Activated CD8-positive, alpha-beta memory T cell treated with anti-CD3 and anti-CD28 coated beads, Interleukin-2, amount 50 U/mL, for 4 hours (primary cell): ENCODE results near the gene LCN10.
A peak's percentile ranks its signal among the peaks of the same experiment; 100 is the strongest.
"Not testable (repeated sequence)": the region's sequence is repeated elsewhere in the genome, so short reads cannot be mapped to it uniquely, and the experiment has no call there.

Experiments
- DNase-seq: peaks from one replicate; pipeline ENCODE4 v3.0.0-alpha.2; 2020

The LCN10 gene

GRCh38 chr9:136771907-136772415, 29.2 kb upstream of the LCN10 start:
- DNase-seq: no peak

- DNase-seq: peak; percentile 56
These were observed 27.0 kb upstream of the LCN10 start for GRCh38 chr9:136769710-136770191.

GRCh38 chr9:136766410-136767120, 23.8 kb upstream of the LCN10 start:
- DNase-seq: peak; percentile 19

GRCh38 chr9:136765745-136766409, 23.1 kb upstream of the LCN10 start:
- DNase-seq: not testable (repeated sequence)

DNA sequence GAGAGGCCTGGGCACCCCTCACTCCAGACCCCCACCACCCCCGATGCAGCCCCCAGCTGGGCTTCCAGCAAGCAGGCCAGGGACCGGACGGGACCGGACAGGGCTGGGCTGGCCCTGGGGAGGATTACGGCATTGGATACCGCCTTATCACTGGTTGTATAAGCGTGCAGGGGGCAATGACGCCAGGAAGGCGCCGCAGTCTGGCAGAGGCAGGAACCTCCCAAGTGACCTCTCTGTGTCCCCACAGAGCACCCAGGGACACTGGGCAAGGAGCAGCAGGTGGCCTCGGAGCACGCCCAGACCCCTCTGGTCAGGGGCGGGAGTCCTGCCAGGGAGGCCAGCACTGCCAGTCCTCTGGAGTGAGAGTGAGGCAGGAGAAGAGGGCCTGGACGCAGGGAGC, 22.3 kb upstream of the LCN10 start:
- DNase-seq: no peak

GRCh38 chr9:136764301-136764891, 21.7 kb upstream of the LCN10 start, which contains the start of gene LCN15:
Gene LCN15 (minus strand): TSS chr9:136764518. CDS start chr9:136764488, 30 bp downstream.
- no peak for DNase-seq

DNA sequence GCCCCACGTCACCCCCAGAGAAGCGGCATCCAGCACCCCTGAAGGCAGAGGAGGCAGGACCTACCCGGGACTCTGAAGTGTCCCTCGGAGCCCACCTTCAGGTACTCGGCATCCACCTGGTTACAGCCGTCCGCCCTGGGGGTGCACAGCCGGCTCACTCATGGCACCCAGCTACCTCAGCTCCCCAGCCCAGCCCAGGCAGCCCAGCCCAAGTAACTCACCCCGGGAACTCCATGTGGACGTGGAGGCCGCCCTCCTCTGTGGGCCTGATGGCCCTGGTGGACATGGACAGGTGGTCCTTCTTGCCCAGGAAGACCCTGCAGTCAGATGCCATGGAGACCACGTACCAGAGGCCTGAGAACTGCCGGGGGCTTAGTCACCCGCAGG, 20.9 kb upstream of the LCN10 start:
- DNase-seq: no peak

- DNase-seq: peak; percentile 29
These were observed 20.3 kb upstream of the LCN10 start for GRCh38 chr9:136762915-136763648.

GRCh38 chr9:136762221-136762691, 19.5 kb upstream of the LCN10 start:
- DNase-seq: no peak

DNA sequence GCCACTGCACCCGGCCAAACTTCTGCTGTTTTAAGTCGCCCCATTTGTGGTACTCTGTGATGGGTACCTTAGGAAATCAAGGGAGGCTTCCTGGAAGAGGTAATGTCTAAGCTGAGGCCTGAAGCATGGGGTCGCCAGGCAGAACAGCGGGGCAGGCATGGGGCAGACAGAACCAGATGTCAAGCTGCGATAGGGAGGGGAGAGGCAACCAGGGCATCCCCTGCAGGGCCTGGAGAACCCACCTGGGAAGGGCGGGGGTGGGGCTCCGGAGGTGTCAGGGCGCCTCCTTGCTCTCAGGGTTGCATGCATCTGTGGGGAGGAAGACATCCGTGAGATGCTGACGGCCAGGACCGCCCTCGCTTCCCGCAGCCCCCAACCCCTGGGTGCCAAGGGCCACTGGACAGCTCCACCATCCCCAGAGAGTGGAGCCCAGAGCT, 18.8 kb upstream of the LCN10 start:
- no peak for DNase-seq

DNA sequence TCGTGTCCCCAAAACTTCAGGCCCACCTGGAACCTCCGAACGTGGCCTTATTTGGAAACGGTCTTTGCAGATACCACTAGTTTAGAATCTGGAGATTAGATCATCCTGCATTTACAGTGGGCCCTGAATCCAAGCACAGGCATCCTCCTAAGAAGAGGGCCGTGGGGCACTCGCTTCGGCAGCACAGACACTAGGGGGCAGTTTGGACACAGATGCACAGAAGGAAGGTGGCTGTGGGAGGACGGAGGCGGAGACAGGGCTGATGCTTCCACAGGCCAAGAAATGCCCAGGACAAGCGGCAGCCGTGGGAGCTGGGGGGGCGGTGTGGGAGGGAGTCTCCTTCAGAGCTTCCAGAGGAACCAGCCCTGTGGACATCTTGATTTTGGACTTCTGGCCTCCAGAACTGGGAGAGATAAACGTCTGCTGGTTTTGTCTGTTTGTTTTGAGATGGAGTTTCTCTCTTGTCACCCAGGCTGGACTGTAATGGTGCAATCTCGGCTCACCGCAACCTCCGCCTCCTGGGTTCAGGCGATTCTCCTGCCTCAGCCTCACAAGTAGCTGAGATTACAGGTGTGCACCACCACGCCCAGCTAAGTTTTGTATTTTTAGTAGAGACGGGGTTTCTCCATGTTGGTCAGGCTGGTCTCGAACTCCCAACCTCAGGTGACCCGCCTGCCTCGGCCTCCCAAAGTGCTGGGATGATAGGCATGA, 18.2 kb upstream of the LCN10 start:
- peak; percentile 27 for DNase-seq

- no peak for DNase-seq
These were observed 17.7 kb upstream of the LCN10 start for GRCh38 chr9:136760424-136760823.

GRCh38 chr9:136759436-136760325, 16.9 kb upstream of the LCN10 start:
- DNase-seq: no peak

GRCh38 chr9:136759001-136759400, 16.3 kb upstream of the LCN10 start:
- DNase-seq: no peak

DNA sequence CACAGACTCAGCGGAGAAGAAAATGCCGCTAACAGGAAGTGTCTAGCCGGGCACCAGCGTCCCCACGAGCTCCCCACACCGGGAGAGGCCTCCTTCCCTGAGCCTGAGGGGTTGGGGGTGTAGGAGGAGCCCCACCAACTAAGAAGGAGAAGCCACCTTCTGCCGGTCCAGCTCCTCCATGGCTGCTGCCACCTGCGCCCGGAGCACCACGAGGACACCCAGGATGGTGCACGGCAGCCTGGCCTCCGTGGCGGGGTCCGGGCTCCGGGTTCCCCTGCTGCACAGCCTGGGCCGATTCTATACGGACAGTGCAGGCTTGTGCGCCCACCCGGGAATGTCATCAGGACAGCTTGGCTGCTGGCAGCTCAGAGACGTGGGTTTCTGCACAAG, 15.0 kb upstream of the LCN10 start:
- no peak for DNase-seq

- peak; percentile 14 for DNase-seq
These were observed 14.6 kb upstream of the LCN10 start for GRCh38 chr9:136757328-136757727.

DNA sequence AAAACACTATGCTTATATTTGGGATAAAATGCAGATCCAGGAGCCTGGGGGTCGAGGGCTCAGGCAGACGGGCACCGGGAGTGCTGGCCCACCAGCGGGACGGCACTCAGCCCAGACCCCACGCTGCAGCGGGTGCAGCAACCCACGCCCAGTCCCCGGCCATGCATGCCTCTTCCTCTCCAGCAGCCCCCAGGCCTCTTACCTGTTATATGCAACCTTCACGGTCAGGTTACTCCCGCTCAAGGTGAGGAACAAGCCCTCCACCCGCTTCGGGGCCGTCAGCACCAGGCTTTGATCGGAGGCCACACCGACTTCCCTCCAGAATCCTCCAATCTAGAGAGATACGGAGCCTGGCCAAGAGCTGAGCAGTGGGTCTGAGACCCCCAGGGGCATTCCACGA, 14.1 kb upstream of the LCN10 start:
- DNase-seq: no peak

GRCh38 chr9:136756134-136756438, 13.3 kb upstream of the LCN10 start:
- no peak for DNase-seq

DNA sequence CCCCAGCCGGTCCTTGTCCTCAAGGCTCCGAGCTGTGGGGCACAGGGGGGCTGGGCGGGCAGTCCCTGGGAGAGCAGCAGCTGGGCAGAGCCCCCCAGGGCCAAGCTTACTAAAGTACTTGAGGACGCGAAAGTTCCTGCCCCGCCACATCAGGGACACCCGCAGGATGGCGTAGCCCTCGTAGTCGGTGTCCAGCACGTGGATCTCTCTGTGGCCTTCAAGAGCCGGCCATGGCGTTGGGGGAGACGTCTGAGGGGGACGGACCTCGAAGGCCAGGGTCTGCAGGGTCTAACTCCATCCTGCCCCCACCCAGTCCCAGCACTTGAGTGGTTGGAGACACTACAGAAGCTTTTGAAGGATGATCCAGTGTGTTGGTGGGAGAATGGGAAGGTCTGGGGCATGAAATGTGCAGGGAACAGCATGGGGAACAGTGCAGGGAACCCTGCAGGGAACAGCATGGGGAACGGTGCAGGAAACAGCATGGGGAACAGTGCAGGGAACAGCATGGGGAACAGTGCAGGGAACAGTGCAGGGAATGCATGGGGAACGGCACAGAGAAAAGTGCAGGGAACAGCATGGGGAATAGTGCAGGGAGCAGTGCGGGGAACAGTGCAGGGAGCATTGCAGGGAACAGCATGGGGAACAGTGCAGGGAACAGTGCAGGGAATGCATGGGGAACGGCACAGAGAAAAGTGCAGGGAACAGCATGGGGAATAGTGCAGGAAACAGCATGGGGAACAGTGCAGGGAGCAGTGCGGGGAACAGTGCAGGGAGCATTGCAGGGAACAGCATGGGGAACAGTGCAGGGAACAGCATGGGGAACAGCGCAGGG, 12.8 kb upstream of the LCN10 start:
- DNase-seq: not testable (repeated sequence)

DNA sequence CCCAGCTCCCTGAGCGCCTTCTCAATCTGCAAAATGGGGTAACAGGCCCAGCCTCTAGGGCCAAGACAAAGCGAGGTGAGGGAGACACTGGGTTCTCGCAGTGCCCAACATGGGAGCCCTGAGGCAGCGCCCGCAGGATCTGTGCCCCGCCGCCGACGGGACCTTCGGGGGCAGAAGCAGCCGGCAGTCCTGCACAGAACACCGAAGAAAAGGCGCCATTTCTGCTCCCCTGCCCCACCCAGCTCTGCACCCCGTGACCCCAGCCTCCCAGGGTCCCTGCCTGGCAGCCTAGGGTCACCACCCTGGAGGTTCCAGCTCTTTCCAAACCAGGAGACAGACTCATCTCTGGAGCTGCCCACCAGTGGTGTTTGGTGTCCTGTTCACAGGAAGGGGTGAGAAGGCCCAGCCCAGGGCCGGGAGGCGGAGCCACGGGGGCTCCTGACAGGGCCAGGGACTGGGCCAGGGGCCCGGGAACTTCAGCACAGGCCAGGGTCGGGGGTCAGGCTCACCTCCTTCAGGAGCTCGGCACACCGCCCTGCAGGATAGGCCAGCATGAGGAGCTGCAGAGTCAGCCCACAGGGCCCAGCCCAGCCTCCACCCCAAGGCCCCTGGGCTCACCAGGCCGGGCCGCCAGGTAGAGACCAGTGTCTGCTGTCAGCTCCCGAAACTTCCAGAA, 12.0 kb upstream of the LCN10 start:
- peak; percentile 13 for DNase-seq
